Lung microvascular endothelial cell (primary cell): Measurements from ENCODE around the gene ISM1. TPM values are rescaled to one million over a fixed set of nuclear protein-coding genes. Genes with fewer than 3 reads are reported as not detected.

Experiments used
- DNase-seq, 2 donors: peaks; one replicate each; pipeline versions ENCODE4 v3.0.0 to v3.0.0-alpha.2; 2010; ENCODE audit warnings: low read depth in 2 of 2
- total RNA-seq: library from RNA; depleted of rRNA; stranded (reverse); fragments of >200 nt; gene quantifications from 2 replicates; pipeline ENCODE4 v1.2.1, GENCODE V29; 2014

Gene ISM1
- total RNA-seq, 1 donor from 2014 or later: not detected

- no peak for DNase-seq
These were observed 35.5 kb downstream of the ISM1 start for GRCh38 chr20:13256606-13257005.

GRCh38 chr20:13259921-13260320, 38.8 kb downstream of the ISM1 start:
- DNase-seq: peak in 1 of 2 donors; percentile 40

- DNase-seq: no peak
These were observed 39.7 kb downstream of the ISM1 start for GRCh38 chr20:13260650-13261279.

- peak; percentile 64 to 65 for DNase-seq
These were observed 40.6 kb downstream of the ISM1 start for GRCh38 chr20:13261460-13262301.

- DNase-seq: no peak
These were observed 41.2 kb downstream of the ISM1 start for GRCh38 chr20:13262302-13262650.

- DNase-seq: peak in 1 of 2 donors; percentile 9
These were observed 41.7 kb downstream of the ISM1 start for GRCh38 chr20:13262671-13263360.

GRCh38 chr20:13263451-13263850, 42.4 kb downstream of the ISM1 start:
- DNase-seq: no peak

- DNase-seq: no peak
These were observed 43.8 kb downstream of the ISM1 start for GRCh38 chr20:13264907-13265306.

GRCh38 chr20:13265941-13266340, 44.9 kb downstream of the ISM1 start:
- no peak for DNase-seq

- DNase-seq: no peak
These were observed 46.2 kb downstream of the ISM1 start for GRCh38 chr20:13267231-13267630.

GRCh38 chr20:13268953-13269352, 47.9 kb downstream of the ISM1 start:
- DNase-seq: no peak

- DNase-seq: no peak
These were observed 49.1 kb downstream of the ISM1 start for GRCh38 chr20:13270211-13270610.

GRCh38 chr20:13271098-13271497, 50.0 kb downstream of the ISM1 start:
- peak; percentile 12 to 83 for DNase-seq

- no peak for DNase-seq
These were observed 51.2 kb downstream of the ISM1 start for GRCh38 chr20:13271977-13272975.

GRCh38 chr20:13274275-13274861, 53.3 kb downstream of the ISM1 start:
- peak in 1 of 2 donors; percentile 5 for DNase-seq

- no peak for DNase-seq
These were observed 56.0 kb downstream of the ISM1 start for GRCh38 chr20:13276945-13277541.

- no peak for DNase-seq
These were observed 56.7 kb downstream of the ISM1 start for GRCh38 chr20:13277663-13278295.

- DNase-seq: no peak
These were observed 57.9 kb downstream of the ISM1 start for GRCh38 chr20:13278812-13279570.
